Ovary (tissue), 9 donors: ENCODE measurements around the gene MBD4. TPM values are rescaled to one million over a fixed set of nuclear protein-coding genes. Genes with fewer than 3 reads are reported as not detected.

Experiments
- DNase-seq, 5 donors: peaks; one replicate each; pipeline ENCODE4 v3.0.0-alpha.2; 2019 to 2020
- H3K27ac ChIP-seq, 2 donors: fragments of 200-600 bp; one replicate each; pipeline versions ENCODE4 v1.5.1 to v1.8.0; 2019 to 2022
- H3K27me3 ChIP-seq: fragments of 200-600 bp; one replicate; pipeline ENCODE4 v1.8.0; 2022
- H3K36me3 ChIP-seq: fragments of 200-600 bp; sonication (generic); one replicate; pipeline ENCODE4 v1.5.1; 2019
- H3K4me1 ChIP-seq: one replicate; pipeline ENCODE4 v1.8.1; 2013; ENCODE audit warnings: mild to moderate bottlenecking, moderate library complexity; ENCODE audit not compliant: insufficient read depth
- H3K4me3 ChIP-seq: fragments of 200-600 bp; sonication (generic); one replicate; pipeline ENCODE4 v1.5.1; 2017
- H3K9me3 ChIP-seq, 2 donors: fragments of 200-600 bp in 1 of 2; sonication (generic) in 1 of 2; one replicate each; pipeline versions ENCODE4 v1.5.1 to v1.8.1; 2013 to 2019; ENCODE audit warnings: mild to moderate bottlenecking in 1 of 2, moderate library complexity in 1 of 2
- EP300 ChIP-seq: sonication (generic); formaldehyde crosslinking; IDR thresholded peaks from one replicate; pipeline ENCODE4 v1.6.1; 2017; ENCODE audit warnings: antibody characterized with exemption
- POLR2A ChIP-seq: fragments of 450-650 bp; IDR thresholded peaks from one replicate; pipeline ENCODE4 v1.6.1; 2017; ENCODE audit warnings: antibody characterized with exemption, mild to moderate bottlenecking, moderate library complexity
- WGBS, 3 donors: extraction: QIAGEN DNeasy Blood & Tissue Kit in 1 of 3; methylation state at CpG; one replicate each; pipeline versions ENCODE4 v1.1.5 to v1.1.7; 2013 to 2017; 5-methylcytosine and 5-hydroxymethylcytosine counted together
- intact Hi-C, 4 donors: fragments of 100-400 bp; cut with DNase I; formaldehyde crosslinking; loops; one replicate each; pipeline versions ENCODE4 v1.11.0 to v1.15.1; 2022 to 2023
- polyA plus RNA-seq, 2 donors: library from polyadenylated mRNA; stranded (reverse); fragments of 200-250 nt in 1 of 2; fragments of 350-450 nt in 1 of 2; fragmentation: Illumina TruSeq in 1 of 2; extraction: RNeasy Lipid Tissue Mini Kit (QIAGEN cat#74804) in 1 of 2; gene quantifications; one replicate each; pipeline ENCODE4 v1.2.3, GENCODE V29; 2013 to 2014
- total RNA-seq, 7 donors: library from RNA; depleted of rRNA in 2 of 7; stranded (reverse); fragments of >200 nt in 2 of 7; fragmentation: NEBNext Ultra II Directional in 3 of 7; extraction: Animal tissue kit (Norgen Biotek cat#: 25700) in 3 of 7; gene quantifications; one replicate each; pipeline versions ENCODE4 v1.1.0 to v1.2.4, GENCODE V29; 2016 to 2023
- TF ChIP-seq, protein P1 (sequence below), 3 donors: fragments of 450-650 bp in 2 of 3; fragments of 200-600 bp in 1 of 3; IDR thresholded peaks; one replicate each; pipeline versions ENCODE4 v1.5.1 to v1.8.0; 2016 to 2022; ENCODE audit warnings: antibody characterized with exemption in 3 of 3, mild to moderate bottlenecking in 1 of 3
- donor health status: DM: no; HTN: no; CAD: no; lungs with moderate emphysema.
- donor health status: DM: no; HTN: no; CAD: no.
- donor health status: Bipolar disorder and iron deficiency.
- donor health status: DM: yes; HTN: yes; CAD: no.
- donor health status: DM: no; HTN: no; CAD: no.
- donor health status: DM: yes; HTN: yes; CAD: no.

Gene MBD4
- total and polyA plus RNA-seq, 9 donors: 19.5 to 60.0 (median 29.2) TPM

DNA sequence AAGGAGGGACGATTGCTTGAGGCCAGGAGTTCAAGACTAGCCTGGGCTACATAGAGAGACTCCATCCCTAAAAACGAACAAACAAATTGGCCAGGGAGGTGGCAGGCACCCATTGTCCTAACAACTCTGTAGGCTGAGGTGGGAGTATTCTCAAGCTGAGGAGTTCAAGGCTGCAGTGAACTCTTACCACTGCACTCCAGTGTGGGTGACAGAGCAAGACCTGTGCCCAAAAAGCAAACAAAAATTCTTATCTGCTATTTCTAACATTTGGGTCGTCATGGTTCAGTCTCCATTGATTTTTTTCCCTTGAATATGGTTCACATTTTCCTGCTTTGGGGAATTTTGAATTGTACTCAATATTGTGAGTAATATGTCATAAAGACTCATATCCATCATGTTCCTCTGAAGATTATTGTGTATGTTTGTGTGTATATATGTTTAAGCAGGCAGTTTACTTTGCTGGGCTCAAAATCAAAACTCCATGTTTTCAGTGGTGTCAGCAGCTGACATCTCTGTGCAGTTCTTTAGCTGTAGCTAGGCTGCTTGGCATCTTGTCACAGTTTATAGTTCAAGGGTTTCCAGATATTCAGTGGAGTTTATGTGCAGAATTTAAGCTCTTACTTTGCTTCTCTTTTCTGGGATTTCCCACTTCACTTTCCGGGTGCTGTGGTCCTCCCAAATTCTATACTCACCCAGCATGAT, 33.5 kb upstream of the MBD4 start:
- H3K36me3 ChIP-seq: no peaks in the 10 kb centered on the region
- H3K4me1 ChIP-seq: peaks cover 2% of the 10 kb centered on the region
- H3K27ac ChIP-seq: no peak overlapping the region
- no peaks in the 10 kb centered on the region for H3K27me3 ChIP-seq
- WGBS, 3 donors: 31 to 56% (median 45%) methylated on average over 4 of the region's 4 CpGs
- no peaks in the 10 kb centered on the region for H3K9me3 ChIP-seq
- TF ChIP-seq, protein P1, sequence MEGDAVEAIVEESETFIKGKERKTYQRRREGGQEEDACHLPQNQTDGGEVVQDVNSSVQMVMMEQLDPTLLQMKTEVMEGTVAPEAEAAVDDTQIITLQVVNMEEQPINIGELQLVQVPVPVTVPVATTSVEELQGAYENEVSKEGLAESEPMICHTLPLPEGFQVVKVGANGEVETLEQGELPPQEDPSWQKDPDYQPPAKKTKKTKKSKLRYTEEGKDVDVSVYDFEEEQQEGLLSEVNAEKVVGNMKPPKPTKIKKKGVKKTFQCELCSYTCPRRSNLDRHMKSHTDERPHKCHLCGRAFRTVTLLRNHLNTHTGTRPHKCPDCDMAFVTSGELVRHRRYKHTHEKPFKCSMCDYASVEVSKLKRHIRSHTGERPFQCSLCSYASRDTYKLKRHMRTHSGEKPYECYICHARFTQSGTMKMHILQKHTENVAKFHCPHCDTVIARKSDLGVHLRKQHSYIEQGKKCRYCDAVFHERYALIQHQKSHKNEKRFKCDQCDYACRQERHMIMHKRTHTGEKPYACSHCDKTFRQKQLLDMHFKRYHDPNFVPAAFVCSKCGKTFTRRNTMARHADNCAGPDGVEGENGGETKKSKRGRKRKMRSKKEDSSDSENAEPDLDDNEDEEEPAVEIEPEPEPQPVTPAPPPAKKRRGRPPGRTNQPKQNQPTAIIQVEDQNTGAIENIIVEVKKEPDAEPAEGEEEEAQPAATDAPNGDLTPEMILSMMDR (IDR thresholded peaks at IDR 0.05): no peak
- TF ChIP-seq POLR2A (no peak), EP300 (no peak)
- intact Hi-C loops: no loop called here
- DNase-seq: no peak
- no peak overlapping the region for H3K4me3 ChIP-seq

DNA sequence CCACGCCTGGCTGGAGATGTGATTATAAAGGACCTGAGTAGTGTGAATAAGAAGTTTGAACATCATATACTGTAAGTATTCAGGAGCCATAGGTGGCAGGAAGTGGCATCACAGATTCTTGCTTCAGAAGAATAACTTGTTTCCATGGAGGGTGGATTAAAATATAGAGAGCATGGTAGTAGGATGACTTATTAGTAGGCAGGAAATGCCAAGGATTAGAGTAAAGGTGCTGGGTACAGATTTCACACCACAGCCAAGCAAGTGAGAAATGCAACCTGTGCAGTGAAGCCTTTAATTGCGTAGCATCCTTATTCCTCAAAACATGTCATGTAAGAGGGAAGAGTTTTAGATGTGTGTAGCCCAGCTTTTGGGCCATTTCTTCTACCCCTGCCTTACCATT, 31.1 kb upstream of the MBD4 start:
- Histone ChIP-seq H3K4me3 (no peak overlapping the region), H3K4me1 (peaks cover 2% of the 10 kb centered on the region), H3K27ac (no peak overlapping the region), H3K9me3 (no peaks in the 10 kb centered on the region), H3K36me3 (no peaks in the 10 kb centered on the region), H3K27me3 (no peaks in the 10 kb centered on the region)
- WGBS, 3 donors: 95 to 97% (median 96%) methylated on average over 2 of the region's 2 CpGs
- no peak for DNase-seq
- intact Hi-C loops: no loop called here
- TF ChIP-seq, protein P1 (IDR thresholded peaks at IDR 0.05): no peak
- TF ChIP-seq POLR2A (no peak), EP300 (no peak)

DNA sequence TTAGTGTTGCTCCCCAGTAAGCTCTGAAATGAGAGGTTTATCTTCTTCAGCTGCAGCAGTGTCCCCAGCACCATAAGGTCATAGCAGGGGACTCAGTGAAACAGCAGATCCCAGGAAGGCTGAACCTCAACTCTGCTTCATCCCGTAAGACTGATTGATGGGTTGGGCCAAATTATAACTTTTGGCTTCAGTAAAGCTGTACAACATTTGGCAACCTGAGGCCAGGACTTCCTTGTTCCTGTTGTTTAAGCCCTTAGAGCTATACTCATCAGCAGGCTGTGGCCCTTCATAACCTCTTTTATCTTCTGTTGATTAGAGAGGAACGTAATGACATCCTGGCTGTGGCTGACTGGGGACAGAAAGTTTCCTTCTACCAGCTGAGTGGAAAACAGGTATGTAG, 29.3 kb upstream of the MBD4 start:
- H3K36me3 ChIP-seq: no peaks in the 10 kb centered on the region
- H3K4me3 ChIP-seq: no peak overlapping the region
- no peaks in the 10 kb centered on the region for H3K27me3 ChIP-seq
- 65 to 83% (median 75%) methylated on average over 2 of the region's 2 CpGs for WGBS, 3 donors
- peaks cover 2% of the 10 kb centered on the region for H3K4me1 ChIP-seq
- DNase-seq: no peak
- H3K9me3 ChIP-seq: no peaks in the 10 kb centered on the region
- TF ChIP-seq, protein P1 (IDR thresholded peaks at IDR 0.05): no peak
- no peak for TF ChIP-seq POLR2A
- TF ChIP-seq EP300: no peak
- intact Hi-C loops: no loop called here
- H3K27ac ChIP-seq: no peak overlapping the region

DNA sequence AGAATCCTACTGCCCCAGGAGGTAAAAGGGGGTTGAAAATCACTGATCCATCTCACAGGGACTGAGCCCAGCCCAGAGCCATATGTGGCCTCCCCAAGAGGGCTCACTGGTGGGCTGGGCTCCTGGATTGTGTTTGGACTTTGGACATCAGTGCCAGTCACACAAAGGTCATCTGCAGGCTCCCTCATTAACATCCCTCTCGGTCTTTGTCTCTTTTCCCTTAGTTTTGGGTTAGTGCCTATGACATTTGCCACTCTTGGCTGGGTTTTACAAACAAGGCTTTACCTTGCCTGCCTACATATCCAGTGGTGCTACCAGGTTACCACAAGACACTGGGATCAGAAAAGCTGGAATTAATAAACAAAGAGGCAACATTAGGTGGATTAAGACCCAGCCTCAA, 28.2 kb upstream of the MBD4 start:
- H3K4me3 ChIP-seq: no peak overlapping the region
- no peak for DNase-seq
- H3K4me1 ChIP-seq: no peaks in the 10 kb centered on the region
- no peaks in the 10 kb centered on the region for H3K9me3 ChIP-seq
- intact Hi-C loops: no loop called here
- H3K36me3 ChIP-seq: no peaks in the 10 kb centered on the region
- no peaks in the 10 kb centered on the region for H3K27me3 ChIP-seq
- TF ChIP-seq EP300 (no peak), POLR2A (no peak)
- TF ChIP-seq, protein P1 (IDR thresholded peaks at IDR 0.05): no peak
- WGBS, 3 donors: 79 to 95% (median 81%) methylated on average over 1 of the region's 1 CpG
- H3K27ac ChIP-seq: no peak overlapping the region
